Effector memory CD4-positive, alpha-beta T cell (primary cell): Measurements from ENCODE around the gene VPS13A.

Experiments
- DNase-seq, 3 donors: peaks; one replicate each; pipeline ENCODE4 v3.0.0-alpha.2; 2020
- H3K27ac ChIP-seq: 2 replicates; pipeline ENCODE4 v1.7.0; 2013; ENCODE audit warnings: mild to moderate bottlenecking, low read length, moderate library complexity; ENCODE audit not compliant: insufficient read depth, poor library complexity, severe bottlenecking
- H3K27me3 ChIP-seq: replicated peaks from 2 replicates; pipeline ENCODE4 v1.7.0; 2013; ENCODE audit warnings: mild to moderate bottlenecking, low read length; ENCODE audit not compliant: insufficient read depth, control insufficient read depth, poor library complexity, severe bottlenecking
- H3K36me3 ChIP-seq: 2 replicates; pipeline ENCODE4 v1.7.0; 2013; ENCODE audit warnings: mild to moderate bottlenecking, low read length, moderate library complexity; ENCODE audit not compliant: control insufficient read depth, insufficient read depth
- H3K4me1 ChIP-seq: 2 replicates; pipeline ENCODE4 v1.7.0; 2013; ENCODE audit warnings: low read length, mild to moderate bottlenecking; ENCODE audit not compliant: control insufficient read depth, insufficient read depth, poor library complexity, severe bottlenecking
- H3K4me3 ChIP-seq: 2 replicates; pipeline ENCODE4 v1.7.0; 2013; ENCODE audit warnings: low read length, low read depth, mild to moderate bottlenecking; ENCODE audit not compliant: insufficient read depth, poor library complexity, severe bottlenecking
- H3K9me3 ChIP-seq: 2 replicates; pipeline ENCODE4 v1.7.0; 2013; ENCODE audit warnings: mild to moderate bottlenecking, low read length, moderate library complexity; ENCODE audit not compliant: control insufficient read depth

Gene VPS13A

GRCh38 chr9:77457916-77458592 is 280.7 kb downstream of the VPS13A start:
- DNase-seq: peak in 2 of 3 donors; percentile 10 to 29
- H3K4me1 ChIP-seq: no peaks in the 10 kb centered on the region

GRCh38 chr9:77460938-77461337 is 283.6 kb downstream of the VPS13A start:
- Histone ChIP-seq H3K9me3 (no peaks in the 10 kb centered on the region), H3K4me1 (no peaks in the 10 kb centered on the region), H3K27me3 (no peaks in the 10 kb centered on the region), H3K27ac (no peak overlapping the region), H3K4me3 (no peak overlapping the region), H3K36me3 (no peaks in the 10 kb centered on the region)
- DNase-seq: no peak

More at GRCh38 chr9:77457916-77458592, 280.7 kb downstream of the VPS13A start:
- no peak overlapping the region for H3K27ac ChIP-seq
- no peaks in the 10 kb centered on the region for H3K36me3 ChIP-seq
- H3K4me3 ChIP-seq: no peak overlapping the region
- no peaks in the 10 kb centered on the region for H3K27me3 ChIP-seq
- no peaks in the 10 kb centered on the region for H3K9me3 ChIP-seq

- no peak for DNase-seq
- H3K36me3 ChIP-seq: no peaks in the 10 kb centered on the region
- H3K27ac ChIP-seq: no peak overlapping the region
- no peaks in the 10 kb centered on the region for H3K9me3 ChIP-seq
- H3K4me3 ChIP-seq: no peak overlapping the region
- H3K4me1 ChIP-seq: no peaks in the 10 kb centered on the region
- H3K27me3 ChIP-seq: no peaks in the 10 kb centered on the region
Measured at GRCh38 chr9:77462066-77462465, 284.7 kb downstream of the VPS13A start.

- H3K27ac ChIP-seq: no peak overlapping the region
- DNase-seq: no peak
- no peaks in the 10 kb centered on the region for H3K9me3 ChIP-seq
- H3K4me1 ChIP-seq: no peaks in the 10 kb centered on the region
- H3K36me3 ChIP-seq: no peaks in the 10 kb centered on the region
- H3K4me3 ChIP-seq: no peak overlapping the region
- H3K27me3 ChIP-seq: no peaks in the 10 kb centered on the region
Measured at GRCh38 chr9:77463151-77463550, 285.8 kb downstream of the VPS13A start.

- no peaks in the 10 kb centered on the region for H3K36me3 ChIP-seq
- no peaks in the 10 kb centered on the region for H3K27me3 ChIP-seq
- no peak for DNase-seq
- no peak overlapping the region for H3K27ac ChIP-seq
- no peaks in the 10 kb centered on the region for H3K4me1 ChIP-seq
- H3K4me3 ChIP-seq: no peak overlapping the region
- no peaks in the 10 kb centered on the region for H3K9me3 ChIP-seq
Measured at GRCh38 chr9:77464661-77465060, 287.3 kb downstream of the VPS13A start.

- Histone ChIP-seq H3K36me3 (no peaks in the 10 kb centered on the region), H3K27me3 (no peaks in the 10 kb centered on the region), H3K9me3 (no peaks in the 10 kb centered on the region), H3K4me1 (no peaks in the 10 kb centered on the region), H3K4me3 (no peak overlapping the region), H3K27ac (no peak overlapping the region)
- no peak for DNase-seq
Measured at GRCh38 chr9:77469515-77470231, 292.3 kb downstream of the VPS13A start.
